ENCODE results near the gene HOMER1. TPM values are rescaled to one million over a fixed set of nuclear protein-coding genes. Genes with fewer than 3 reads are reported as not detected.

HOMER1 gene
- total RNA-seq, 1 donor from 2014 or later: 4.3 TPM

GRCh38 chr5:79552984-79553383 lies 39.0 kb upstream of the HOMER1 start:
- no peak overlapping the region for H3K4me3 ChIP-seq (ENCODE audit: low read depth, low read length)
- DNase-seq (ENCODE audit: low read depth): no peak
- TF ChIP-seq, protein P1, sequence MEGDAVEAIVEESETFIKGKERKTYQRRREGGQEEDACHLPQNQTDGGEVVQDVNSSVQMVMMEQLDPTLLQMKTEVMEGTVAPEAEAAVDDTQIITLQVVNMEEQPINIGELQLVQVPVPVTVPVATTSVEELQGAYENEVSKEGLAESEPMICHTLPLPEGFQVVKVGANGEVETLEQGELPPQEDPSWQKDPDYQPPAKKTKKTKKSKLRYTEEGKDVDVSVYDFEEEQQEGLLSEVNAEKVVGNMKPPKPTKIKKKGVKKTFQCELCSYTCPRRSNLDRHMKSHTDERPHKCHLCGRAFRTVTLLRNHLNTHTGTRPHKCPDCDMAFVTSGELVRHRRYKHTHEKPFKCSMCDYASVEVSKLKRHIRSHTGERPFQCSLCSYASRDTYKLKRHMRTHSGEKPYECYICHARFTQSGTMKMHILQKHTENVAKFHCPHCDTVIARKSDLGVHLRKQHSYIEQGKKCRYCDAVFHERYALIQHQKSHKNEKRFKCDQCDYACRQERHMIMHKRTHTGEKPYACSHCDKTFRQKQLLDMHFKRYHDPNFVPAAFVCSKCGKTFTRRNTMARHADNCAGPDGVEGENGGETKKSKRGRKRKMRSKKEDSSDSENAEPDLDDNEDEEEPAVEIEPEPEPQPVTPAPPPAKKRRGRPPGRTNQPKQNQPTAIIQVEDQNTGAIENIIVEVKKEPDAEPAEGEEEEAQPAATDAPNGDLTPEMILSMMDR (conservative IDR thresholded peaks at IDR 0.05; ENCODE audit: low read depth, low read length): no peak

DNA sequence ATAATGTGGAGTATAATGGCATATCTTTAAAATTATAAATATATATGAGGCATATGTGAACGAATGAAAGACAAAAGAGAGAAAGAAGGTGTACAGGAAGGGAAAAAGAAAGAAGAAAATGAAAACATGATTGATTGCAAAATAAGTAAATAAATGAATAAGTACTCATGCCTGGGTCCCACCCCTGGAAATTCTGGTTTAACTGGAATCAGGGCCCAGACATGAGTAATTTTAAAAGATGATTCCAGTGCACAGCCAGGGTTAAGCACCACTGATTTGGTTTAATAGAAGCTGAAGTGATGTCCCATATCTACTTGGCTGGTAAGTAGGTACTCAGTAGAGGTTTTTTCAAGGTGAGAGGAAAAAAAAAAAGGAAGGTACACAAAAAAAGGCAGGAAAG lies 34.0 kb upstream of the HOMER1 start:
- no peak for DNase-seq (ENCODE audit: low read depth)
- no peak overlapping the region for H3K4me3 ChIP-seq (ENCODE audit: low read depth, low read length)

GRCh38 chr5:79547429-79547822 lies 33.5 kb upstream of the HOMER1 start:
- TF ChIP-seq, protein P1 (conservative IDR thresholded peaks at IDR 0.05; ENCODE audit: low read depth, low read length): no peak
- no peak for DNase-seq (ENCODE audit: low read depth)
- no peak overlapping the region for H3K4me3 ChIP-seq (ENCODE audit: low read depth, low read length)

More for the DNA sequence above, 34.0 kb upstream of the HOMER1 start:
- TF ChIP-seq, protein P1 (conservative IDR thresholded peaks at IDR 0.05; ENCODE audit: low read depth, low read length): no peak

DNA sequence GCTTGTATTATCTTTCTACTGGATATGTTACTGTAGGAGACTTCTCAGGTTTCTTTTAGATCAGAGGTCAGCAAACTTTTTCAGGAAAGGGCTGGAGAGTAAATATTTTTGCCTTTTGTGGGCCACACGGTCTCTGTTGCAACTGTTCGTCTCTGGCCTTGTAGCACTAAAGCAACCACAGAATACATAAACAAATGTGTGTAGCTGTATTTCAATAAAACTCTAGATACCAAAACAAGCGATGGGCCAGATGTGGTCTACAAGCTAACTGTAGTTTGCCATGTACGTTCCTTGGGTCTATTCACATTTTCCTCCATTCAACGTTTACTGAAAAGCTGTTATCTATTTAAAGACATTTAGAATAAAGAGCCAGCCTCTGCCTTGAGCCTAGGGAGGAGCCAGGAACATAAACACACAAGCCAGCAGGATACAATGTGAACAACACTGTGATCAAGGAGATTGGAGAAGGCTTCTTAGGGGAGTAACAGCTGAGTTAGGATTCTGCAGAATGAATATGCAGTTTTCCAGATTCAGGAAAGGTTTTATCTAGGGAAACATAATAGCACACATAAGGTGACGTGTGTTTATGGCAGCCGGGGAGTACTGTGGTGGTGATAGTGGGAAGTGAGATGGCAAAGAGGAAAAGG lies 33.0 kb upstream of the HOMER1 start:
- no peak overlapping the region for H3K4me3 ChIP-seq (ENCODE audit: low read depth, low read length)
- TF ChIP-seq, protein P1 (conservative IDR thresholded peaks at IDR 0.05; ENCODE audit: low read depth, low read length): no peak
- no peak for DNase-seq (ENCODE audit: low read depth)

- no peak overlapping the region for H3K4me3 ChIP-seq (ENCODE audit: low read depth, low read length)
- TF ChIP-seq, protein P1 (conservative IDR thresholded peaks at IDR 0.05; ENCODE audit: low read depth, low read length): no peak
- DNase-seq (ENCODE audit: low read depth): no peak
These were observed 30.2 kb upstream of the HOMER1 start for GRCh38 chr5:79544131-79544530.

DNA sequence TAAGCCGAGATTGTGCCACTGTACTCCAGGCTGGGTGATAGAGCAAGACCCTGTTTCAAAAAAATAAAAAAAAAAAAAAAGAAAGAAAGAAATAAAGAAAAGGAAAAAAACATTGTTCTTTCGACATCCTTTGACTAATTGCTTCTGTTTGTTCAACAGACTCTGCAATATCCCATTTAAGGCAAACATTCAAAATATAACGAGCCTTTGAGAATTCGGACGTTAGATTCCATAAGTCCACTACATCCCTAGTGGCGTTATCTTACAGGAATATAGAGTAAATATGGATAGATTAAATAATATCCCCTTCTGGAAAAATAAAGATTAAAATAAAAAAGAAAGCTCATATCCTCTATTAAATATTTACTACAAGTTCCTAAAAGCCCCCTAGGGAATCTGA lies 27.0 kb upstream of the HOMER1 start:
- H3K4me3 ChIP-seq (ENCODE audit: low read depth, low read length): no peak overlapping the region
- TF ChIP-seq, protein P1 (conservative IDR thresholded peaks at IDR 0.05; ENCODE audit: low read depth, low read length): no peak
- no peak for DNase-seq (ENCODE audit: low read depth)

Data from epithelial cell of proximal tubule (primary cell).